ENCODE data around the gene PDAP1.
"Not testable (repeated sequence)": the region's sequence is repeated elsewhere in the genome, so short reads cannot be mapped to it uniquely, and the experiment has no call there.

The PDAP1 gene, protein sequence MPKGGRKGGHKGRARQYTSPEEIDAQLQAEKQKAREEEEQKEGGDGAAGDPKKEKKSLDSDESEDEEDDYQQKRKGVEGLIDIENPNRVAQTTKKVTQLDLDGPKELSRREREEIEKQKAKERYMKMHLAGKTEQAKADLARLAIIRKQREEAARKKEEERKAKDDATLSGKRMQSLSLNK

DNA sequence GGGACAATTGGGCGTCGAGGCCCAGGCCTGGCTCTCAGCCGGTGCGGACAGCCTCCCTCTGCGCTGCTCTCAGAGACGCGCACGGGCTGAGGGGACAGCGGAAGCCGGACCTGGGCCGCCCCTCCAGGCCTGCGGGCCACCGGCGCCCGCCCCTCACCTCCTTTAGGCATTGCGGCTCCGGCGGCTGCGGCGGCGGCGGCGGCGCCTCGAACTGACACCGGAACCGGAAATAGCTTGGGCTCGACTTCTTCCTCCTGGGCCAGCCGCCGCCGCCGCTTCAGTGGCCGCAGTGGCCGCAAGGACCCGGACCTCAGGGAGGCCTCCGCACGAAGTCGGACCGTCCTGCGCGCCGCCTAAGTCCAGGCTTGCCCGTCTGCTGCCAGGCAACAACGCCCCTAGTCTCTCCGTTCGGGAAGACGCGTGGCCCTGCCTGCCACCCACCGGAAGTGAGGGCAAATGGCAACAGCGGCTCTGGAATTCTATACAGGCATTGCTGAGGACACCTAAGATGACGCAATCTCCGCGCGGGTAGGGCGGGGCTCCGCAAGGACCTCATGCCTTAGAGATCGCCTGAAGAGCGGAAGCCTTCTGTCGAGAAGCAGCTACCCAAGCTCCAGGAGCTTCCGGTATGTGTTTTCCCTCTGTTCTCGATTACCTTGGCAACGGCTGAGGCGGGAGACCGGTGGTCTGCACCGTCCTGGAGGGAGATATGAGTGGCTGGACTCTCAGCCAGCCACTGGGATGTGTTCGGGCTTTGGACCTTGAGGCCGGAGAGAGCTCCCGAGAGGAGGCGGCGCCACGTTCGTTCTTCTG, at the start of gene PDAP1, which contains the start of gene BUD31:
PDAP1 (minus strand) TSS at position 219 of the 813 bp plus-strand sequence; CDS start at position 170, 49 bp downstream.
BUD31 (plus strand) TSS at position 591 of the 813 bp plus-strand sequence. CDS start 2,124 bp downstream, outside the sequence.
- DNase-seq: peak; percentile 94

DNA sequence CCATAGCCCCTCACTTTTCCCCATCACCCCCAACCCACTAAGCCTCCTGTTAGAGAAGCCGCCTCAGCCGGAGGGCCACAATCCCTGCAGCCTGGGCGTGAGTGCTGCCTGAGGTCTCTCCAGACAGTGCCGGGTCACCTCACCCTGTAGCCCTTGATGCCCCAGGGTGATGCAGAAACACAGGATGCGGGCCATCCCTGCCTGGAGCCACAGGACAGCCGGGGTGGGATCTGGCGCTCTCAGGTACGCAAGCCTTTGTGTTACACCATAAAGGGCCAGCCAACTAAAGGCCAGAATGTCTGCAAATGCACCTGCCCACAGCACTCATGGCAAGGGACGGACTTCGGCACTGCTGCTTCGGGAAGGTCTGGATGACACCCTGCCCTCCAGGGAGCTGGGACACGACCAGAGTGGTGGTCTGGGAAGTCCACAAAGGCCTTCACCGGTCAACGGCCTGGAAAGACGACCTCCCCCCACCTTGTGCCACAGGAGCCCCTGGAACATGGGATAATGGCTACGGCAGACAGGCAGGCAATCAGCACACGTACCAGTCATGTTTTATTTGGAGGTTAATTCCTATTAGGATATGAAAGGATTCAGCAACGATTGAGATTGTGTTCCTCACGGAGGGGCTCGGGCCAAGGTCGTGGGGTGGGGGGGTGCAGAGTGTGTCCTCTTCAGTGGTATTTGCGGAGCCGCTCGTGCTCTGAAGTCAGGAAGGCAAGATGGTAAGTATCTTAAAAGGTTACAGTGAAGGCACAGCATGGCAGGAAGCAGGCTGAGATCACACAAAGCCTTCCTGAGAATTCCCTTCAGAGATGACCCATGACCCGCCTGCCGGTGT, 49.5 kb upstream of the PDAP1 start:
- no peak for DNase-seq

DNA sequence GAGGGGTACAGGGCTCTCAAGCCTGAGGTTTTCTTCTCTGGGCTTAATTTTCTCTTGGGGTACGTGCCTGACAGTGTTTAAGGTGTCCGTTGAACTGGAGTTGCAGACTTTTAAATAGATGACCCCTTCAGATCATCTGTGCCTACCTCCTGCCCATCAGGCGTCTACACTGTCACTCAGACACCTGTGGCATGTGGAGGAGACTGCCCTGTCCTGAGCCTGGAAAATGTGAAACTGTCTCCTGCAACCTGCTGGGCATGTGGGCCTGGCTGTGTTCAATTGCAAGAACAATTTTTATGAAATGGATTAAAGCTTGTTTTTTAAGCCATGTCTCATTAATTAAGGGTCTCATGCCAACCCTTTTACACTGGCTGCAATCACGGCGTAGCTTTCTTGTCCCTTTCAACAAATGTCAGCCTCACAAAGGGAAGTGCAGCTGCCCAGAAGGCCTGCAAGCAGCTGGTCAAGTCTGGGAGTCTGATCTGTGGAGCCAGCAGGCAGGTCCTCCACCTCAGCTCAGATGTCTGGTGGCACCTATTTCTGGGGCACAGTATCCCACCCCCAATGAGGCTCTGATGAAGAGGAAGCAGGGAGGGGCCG, 48.8 kb upstream of the PDAP1 start:
- DNase-seq: no peak

DNA sequence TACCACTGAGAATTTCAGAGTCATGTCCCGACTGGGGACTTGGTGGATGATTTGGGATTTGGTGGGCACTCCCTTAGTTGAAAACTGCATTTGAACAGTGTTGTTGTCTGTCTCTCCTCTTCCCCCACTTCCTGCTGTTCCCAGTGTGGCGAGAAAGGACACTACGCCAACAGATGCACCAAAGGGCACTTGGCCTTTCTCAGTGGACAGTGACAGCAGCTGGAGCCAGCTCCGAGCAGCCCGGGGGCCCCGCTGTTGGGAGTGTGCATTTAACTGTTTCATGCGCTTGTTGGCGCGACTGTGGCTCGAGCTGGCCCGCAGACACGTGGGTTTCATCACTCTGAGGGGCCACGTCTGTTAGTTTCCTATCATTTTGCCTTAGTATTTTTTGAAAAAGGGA, 47.9 kb upstream of the PDAP1 start:
- no peak for DNase-seq

DNA sequence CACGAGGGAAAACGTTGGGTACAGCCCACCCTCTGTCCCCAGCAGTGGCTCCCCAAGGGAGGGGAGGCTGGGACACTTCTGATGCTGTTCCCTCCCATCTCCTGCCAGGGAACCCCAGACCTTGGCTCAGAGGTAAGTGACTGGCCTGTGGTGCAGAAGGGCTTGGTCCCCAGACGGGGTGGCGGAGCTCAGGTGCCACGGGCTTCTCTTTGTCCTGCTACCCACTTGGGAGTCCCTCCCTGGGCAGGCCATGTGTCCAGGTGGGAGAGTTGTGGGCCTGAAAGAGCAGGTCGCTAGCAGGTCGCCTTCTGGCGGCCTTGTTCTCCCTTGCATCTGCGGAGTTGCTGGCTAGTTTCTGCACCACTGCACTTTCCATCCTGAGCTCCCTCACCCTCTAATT, 47.5 kb upstream of the PDAP1 start:
- no peak for DNase-seq

DNA sequence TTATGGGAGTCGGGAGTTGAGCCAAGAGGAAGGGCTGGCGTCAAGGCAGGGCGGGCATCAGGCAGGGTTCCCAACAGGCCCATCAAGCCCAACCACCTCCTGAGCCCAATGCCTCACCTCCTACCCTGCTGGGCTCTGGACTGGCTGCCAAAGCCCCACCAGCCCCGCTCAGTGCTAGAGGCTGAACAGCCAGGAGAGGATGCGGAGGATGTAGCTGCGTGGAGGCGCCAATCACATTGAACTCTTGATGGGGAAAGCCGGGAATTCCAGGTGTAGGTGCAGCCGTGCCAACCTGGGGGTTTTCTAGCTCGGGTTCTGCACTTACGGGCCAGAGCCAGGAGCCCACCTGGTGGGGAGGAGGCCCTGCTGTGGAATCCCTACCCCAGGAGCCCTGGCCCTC, 44.7 kb upstream of the PDAP1 start:
- no peak for DNase-seq

DNA sequence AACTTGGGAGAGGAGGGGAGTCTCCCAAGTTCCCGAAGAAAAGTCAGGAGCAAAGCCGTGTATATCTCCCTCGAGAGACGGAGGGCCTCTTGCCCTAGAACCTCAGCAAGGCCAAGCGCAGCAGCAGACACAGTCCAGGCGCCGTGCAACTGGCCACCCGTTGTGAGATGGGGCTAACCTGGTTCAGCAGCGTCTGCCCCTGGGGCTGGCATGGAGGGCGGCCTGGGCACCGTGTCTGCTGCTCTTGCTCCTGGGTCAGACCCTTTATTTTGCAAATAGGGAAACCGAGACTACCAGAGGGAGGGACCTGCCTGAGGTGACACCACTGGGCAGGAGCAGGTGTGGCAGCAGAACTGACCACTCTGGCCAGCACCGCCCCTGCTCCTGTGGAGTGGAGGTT, 44.1 kb upstream of the PDAP1 start:
- DNase-seq: no peak

DNA sequence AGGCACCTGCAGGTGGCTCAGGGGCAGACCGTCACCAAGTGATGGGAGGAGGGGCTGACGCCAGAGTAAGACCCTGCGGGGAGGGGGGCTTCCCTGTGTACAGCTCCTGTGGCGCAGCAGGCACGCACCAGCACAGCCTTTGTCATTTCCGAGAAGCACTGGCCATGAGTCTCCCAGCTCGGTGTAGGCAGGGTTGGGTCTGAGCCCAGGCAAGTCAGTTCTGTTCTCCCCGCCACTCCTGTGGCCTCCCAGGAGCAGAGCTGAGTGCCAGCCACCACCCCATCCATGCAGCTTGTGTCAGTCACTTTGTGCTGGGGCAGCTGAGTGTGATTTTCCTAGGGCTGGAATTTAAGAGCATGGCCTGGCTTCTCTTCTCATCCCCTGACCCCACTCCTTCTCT, 43.5 kb upstream of the PDAP1 start:
- no peak for DNase-seq

DNA sequence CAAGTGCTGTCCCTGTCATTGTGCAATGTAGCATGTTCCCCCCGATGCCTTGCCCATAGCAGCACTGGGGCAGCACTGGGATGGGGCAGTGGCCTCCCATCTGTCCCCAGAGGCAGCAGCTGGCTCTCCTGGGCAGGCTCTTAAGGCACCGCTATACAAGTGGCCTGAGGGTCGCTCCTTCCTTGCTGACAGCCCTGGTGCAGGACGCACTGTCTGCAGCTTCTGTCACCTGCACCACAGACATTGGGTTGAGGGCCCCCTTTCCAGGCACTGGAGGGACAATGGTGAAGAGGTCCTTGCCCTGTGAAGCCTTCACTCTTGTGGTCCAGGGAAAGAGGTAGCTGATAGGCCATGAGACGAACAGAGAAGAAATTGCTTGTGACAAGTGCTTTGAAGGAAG, 40.9 kb upstream of the PDAP1 start:
- no peak for DNase-seq

DNA sequence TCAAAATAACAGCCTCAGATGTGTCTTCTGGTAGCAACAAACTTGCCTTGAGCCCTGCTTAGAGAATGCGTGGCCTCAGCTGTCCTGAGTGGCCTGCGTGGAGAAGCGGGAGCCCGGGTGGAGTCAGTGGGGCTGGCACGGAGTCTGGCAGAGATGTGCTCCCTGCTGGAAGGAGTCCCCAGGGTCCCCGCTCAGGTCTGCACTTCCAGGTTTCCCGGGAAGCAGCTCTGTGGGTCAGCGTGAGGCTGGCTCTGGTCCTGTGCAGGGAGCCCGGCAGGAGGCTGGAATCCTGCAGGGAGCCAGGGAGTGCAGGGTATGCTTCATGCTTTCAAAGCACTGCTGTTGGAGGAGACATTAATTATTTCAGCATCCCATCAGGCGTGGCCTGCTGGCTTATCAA, 40.5 kb upstream of the PDAP1 start:
- DNase-seq: no peak

DNA sequence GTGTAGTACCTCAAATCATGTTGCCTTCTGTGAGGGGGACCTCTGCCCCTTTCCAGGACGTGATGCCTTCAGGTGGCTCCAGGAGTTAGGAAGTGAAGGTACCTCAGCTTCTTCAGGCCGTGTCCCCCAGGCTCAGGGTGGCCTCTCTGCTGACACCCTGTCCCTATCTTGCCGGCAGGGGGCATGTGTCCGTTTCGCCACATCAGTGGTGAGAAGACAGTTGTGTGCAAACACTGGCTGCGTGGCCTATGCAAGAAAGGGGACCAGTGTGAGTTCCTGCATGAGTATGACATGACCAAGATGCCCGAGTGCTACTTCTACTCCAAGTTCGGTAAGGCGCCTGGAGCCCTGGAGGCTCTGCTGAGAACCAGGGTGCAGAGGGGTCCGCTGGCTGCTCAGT, 39.5 kb upstream of the PDAP1 start:
- DNase-seq: no peak

DNA sequence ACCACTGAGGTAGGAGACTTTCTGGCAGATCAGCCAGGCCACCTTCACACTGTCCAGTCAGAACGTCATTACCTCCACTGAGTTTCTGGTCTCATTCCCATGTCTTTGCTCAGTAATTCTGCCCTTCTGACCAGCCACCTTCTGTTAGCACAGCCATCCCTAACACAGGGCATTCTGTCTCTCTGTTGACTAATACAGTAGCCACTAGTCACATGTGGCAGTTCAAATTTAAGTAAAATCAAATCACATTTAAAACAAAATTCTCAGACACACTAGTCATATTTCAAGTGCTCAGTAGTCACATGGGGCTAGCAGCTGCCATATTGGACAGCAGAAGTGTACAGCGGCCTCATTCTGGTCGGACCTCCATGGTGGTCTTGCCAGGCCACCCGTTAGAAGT, 37.7 kb upstream of the PDAP1 start:
- DNase-seq: no peak

DNA sequence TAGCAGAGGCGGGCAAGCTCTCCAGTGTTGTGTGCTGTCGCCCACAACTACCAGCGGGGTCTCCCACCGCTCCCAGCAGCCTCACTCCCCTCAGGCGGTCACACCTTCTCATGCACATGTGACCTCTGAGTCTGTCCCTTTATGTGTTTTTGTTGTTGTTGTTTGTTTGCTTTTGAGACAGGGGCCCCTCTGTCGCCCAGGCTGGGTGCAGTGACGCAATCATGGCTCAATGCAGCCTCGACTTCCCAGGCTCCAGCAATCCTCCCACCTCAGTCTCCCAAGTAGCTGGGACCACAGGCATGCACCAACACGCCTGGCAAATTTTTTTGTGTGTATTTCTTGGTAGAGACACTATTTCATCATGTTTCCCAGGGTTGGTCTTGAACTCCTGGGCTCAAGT, 31.8 kb upstream of the PDAP1 start:
- no peak for DNase-seq

DNA sequence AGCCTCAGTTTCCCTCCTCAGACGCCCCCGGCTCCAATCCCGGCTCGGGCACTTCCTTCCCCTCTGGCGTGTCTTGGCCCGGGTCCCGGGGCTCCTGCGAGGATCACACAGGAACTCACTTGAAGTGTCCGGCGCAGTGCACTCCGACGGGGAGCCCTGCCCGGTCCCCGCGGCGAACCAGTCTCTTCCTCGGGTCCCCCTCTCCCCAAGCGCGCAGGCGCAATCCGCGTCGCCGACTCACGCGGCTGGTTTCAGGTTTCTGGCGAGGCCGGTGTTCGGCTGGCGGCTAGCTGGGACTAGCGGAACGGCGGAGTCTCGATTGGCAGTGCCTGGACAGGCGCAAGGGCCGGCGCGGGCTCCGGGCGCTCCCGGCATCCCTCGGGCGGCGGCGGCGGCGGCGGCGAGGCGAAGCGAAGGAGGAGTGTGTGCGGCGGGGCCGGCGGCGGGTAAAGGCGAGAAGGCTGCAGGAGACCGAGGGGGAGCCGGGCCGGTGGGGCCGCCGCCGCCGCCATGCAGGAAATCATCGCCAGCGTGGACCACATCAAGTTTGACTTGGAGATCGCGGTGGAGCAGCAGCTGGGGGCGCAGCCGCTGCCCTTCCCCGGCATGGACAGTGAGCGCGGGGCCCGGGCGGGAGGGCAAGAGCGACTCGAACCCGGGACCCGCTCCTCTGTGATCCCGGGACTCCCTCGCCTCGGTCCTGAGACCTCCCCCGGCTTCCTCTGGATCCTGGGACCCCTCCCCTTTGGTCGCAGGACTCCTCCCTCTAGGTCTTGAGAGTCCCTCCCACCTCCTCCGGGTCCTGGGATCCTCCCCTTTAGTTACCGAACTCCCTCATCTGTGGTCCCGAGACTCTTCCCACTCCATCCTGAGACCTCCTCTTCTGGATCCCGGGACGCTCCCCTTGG, 30.4 kb upstream of the PDAP1 start, which contains the start of the genes CPSF4 and PTCD1:
CPSF4 (plus strand) TSS at position 371 of the 908 bp plus-strand sequence; CDS start at position 511, 140 bp downstream.
PTCD1 (minus strand) TSS at position 226 of the 908 bp plus-strand sequence. CDS start 3,556 bp downstream, outside the sequence.
- peak; percentile 84 for DNase-seq

DNA sequence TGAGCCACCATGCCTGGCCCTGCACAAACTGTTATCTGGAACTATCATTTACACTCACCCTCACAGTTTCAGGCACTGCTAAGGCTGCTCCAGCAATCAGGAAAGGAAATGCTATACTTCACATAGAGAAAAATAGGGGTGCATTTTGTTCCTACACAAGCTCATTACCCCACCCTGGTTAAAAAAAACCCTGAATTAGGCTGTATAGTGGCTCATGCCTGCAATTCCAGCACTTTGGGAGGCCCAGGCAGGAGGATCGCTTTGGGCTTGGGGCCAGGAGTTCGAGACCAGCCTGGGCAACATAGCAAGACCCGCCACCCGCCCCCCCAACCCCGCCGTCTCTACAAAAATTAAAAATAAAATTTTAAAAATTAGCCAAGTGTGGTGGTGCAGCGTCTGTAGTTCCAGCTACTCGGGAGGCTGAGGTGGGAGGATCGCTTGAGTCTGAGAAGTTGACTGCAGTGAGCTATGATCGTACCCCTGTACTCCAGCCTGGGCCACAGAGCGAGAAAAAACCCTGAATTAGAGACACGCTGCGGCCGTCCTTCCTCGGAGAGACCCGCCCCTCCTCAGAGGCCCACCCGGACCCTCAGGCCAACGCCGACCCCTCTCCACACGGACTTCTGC, 29.7 kb upstream of the PDAP1 start:
- no peak for DNase-seq

DNA sequence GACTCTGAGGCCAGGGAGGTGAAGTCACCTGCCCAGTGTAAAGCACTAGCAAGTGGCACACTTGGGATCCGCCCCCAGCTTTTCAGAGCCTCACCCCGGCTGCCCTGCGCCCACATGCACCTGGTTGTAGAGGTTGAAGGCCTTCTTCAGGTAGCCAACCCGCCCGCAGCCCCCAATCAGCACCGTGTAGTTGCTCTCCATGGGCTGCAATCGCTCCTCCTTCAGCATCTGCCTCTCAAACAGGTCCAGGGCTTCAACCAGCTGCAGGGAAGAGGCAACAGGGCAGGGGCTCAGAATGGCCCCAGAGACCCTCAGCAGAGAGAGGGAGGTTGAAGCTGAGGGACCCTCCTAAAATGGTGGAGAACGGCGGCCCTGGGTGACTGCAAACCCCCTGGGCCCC, 24.8 kb upstream of the PDAP1 start:
- DNase-seq: no peak

DNA sequence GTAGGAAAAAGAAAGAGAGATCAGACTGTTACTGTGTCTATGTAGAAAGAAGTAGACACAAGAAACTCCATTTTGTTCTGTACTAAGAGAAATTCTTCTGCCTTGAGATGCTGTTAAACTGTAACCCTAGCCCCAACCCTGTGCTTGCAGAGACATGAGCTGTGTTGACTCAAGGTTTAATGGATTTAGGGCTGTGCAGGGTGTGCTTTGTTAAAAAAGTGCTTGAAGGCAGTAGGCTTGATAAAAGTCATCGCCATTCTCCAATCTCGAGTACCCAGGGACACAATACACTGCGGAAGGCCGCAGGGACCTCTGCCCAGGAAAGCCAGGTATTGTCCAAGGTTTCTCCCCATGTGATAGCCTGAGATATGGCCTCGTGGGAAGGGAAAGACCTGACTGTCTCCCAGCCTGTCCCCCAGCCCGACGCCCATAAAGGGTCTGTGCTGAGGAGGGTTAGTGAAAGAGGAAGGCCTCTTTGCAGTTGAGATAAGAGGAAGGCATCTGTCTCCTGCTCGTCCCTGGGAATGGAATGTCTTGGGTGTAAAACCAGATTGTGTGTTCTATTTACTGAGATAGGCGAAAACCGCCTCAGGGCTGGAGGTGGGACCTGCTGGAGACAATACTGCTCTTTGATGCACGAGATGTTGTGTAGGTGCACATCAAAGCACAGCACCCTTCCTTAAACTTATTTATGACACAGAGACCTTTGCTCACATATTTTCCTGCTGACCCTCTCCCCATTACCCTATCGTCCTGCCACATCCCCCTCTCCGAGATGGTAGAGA, 23.6 kb upstream of the PDAP1 start:
- not testable (repeated sequence) for DNase-seq

DNA sequence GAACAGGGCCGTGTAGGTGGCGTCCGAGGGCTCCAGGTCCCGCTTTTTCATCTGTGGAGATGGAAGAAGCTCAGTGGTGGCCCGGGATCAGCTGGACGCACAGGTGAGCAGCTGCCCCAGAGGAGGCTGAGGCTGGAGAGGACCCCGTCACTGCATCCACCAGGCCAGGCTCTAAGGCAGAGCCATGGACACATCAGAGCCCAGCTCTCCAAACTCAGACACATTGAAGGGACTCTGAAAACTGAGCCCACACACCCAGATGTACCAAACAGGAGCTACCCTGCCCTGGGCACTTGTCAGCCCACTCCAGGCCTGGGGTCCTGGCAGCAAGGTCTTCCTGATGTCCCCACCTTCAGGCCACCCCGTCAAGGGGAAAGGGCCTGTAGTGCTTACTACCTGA, 21.4 kb upstream of the PDAP1 start:
- DNase-seq: no peak

DNA sequence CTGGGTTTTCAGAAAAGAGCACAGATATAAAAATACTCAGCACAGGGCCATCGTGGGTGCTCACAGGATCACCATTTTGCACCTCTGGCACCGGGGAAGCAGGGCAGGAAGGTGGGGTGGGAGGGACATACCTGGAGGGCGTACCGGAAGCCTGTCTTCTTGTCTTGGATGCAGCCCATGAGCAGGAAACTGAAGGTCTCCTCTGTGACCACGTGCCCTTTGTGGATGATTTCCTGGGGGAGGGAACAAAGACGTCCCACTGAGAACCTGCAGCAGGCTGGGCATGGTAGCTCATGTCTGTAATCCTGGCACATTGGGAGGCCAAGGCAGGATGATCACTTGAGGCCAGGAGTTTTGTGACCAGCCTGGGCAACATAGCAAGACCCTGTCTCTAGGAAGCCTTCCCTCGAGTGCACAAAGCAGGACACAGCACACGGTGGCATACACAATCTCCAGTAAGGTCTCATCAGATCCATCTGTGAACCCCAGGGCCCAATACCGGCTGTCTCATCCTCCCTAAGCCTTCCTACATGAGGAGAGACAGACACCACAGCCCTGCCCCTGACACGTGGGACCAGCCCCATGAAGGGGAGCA, 20.7 kb upstream of the PDAP1 start:
- no peak for DNase-seq

All from NCI-H1694 (cell line).